ENCODE data around the gene EVA1A. TPM values are rescaled to one million over a fixed set of nuclear protein-coding genes. Genes with fewer than 3 reads are reported as not detected.
"Not testable (repeated sequence)": the region's sequence is repeated elsewhere in the genome, so short reads cannot be mapped to it uniquely, and the experiment has no call there.

EVA1A gene
- polyA plus RNA-seq, 1 donor, result 5.0 TPM

DNA sequence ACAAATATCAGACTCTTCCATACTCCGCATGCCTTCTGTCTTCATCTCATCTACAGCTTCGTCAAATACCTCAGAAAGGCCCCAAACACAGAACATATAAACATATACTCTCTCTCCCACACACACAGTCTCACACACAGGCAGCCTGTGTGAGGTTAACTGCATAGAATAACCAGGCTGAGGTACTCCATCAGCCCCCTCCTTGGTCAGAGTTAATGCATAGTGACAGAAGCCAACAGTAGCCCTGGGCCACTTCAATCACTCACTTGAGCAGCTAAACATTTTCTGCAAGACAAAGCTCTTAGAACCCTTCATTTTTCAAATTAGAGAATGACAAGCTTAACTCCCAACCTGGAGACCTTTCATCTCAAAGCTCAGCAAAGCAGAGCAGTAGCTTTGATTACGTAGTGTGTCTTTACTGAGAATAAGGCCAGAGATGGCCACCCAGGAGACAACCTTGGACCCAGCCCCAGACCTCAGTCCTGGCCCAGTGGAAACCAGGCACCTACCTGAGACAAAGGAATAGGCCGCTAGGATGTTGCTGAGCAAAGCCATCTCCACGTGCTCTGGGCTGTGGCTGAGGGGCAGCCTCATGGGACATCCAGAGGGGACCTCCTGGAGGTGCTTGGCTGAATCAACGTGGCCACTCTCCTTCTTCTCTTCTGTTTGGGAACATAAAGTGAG lies 43.0 kb downstream of the EVA1A start:
- DNase-seq (ENCODE audit: low read depth), result no peak

DNA sequence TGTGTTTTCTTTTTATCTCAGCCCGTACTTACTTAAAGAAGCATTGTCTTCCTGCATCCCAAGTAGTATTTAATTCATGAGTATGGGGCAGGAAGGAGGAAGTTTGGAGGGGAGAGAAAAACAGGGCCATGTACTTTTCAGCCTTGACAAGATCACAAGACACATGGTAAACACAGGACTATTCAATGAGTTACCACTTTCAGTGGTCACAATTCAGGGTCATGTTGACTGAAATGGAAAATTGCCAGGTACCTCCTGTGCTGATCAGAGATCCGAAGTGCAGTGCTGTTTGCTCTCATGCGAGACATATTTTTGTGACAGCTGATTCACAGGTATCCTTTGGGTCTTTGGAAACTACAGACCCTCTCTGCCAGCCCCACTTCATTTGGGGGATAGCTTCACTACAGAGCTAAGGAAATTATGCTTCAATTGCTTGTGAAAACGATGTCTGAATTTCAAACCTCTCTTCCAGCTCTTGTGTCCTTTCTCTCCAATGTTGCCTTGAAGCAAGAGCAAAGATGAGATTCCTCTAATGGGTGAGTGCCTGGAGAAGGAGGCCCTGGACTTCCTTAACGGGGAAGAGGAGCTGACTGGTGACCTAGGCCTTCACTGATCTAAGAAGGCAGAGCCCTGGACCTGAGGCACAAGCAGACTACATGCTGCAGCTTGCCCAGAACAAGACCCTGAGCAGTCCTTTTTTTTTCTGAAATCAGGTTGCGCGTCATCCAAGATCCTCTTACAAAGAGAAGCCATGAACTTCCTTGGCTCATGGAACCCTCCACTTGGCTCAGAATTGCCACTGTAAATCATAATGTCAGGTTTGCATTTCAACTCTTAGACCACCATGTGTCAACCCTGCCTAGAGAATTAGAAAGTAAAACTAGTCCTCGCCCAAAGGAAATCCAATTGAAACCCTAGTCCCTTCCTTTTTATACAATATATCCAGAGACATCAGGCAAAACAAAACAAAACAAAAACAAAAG lies 44.1 kb downstream of the EVA1A start:
- DNase-seq (ENCODE audit: low read depth), result no peak

DNA sequence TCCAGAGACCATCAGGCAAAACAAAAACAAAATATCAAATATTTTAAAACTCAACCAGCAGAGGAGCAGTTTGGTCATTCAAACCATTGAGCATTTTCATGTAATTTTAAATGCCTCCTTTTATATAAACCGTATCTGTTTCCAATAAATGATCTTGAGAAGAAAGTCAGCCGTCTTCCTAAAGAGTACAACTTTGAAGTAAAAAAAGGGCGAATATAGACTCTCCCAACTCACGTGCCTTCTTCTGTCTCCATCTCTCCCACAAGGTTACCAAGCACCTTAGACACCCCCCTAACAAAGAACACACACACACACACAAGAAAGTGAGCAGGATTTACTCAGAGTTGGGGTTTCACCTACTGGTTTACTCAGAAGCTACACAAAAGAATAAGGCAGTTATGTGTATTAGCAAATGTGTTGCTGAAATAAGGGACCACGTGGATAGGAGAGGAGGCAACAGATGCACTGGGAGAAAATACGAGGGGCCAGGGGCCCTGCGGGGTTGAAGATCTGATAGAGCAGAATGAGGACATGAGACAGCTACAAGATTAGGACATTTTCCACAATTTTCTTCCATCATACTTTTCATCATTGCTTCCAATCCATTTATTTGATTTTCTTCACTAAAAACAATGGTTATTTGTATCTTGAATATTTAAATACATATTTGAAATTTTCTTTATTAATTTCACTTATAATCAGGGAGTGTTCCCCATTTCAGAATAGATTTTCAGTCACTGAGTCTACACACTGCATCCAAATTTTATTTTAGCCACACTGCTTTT lies 45.0 kb downstream of the EVA1A start:
- DNase-seq (ENCODE audit: low read depth), result no peak

DNA sequence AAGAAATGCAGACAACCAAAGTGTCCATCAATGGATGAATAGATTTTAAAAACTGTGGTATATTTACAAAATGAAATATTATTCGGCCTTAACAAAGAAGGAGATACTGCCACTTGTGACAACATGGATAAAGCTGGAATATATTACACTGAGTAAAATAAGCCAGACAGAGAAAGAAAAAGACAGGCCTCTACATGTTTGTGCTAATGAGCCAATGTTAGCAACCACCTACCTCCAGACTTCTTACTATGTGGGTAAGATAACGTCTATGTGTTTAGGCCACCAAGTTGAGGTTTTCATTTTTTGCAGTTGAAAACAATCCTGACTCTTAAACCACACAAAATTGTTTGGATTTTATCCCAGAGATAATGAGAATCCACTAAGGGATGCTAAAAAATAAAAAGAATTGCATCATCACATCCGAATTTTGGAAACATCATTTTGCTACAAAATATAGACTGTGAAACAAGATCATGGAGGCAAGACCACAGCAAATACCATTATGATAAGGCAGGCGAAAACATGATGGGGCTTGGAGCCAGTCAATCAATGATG lies 47.0 kb downstream of the EVA1A start:
- no peak for DNase-seq (ENCODE audit: low read depth)

DNA sequence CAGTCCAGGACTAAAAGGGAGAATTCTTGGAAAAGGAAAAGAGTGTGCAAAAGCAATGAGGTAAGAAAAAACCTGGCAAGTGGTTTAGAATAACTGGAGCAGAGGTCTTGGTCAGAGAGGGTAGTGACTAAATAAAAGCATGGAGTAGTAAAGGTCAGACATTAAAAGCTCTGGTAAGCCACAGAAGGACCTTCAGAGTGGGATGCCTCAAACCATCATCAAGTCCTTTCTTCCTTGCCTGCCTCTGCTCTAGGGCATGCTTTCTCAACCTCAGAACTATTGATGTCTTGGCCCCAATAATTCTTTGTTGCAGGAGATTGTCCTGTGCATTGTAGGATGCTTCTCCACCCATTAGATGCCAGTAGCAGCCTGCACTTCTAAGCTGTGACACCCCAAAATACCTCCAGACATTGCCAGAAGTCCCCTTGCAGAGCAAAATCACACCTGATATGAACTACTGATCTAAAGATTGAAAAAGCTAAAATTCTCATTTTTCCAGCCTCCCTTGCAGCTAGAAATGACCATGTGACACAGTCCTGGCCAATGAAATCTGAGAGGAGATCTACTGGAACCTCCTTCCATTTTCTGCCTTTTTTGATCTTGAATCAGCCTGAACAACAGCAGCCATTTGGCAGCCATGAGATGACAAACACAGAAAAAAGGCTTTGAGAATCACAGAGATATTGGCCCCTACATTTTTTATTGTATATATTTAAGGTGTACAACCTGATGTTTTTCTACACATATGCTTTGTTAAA lies 48.1 kb downstream of the EVA1A start:
- no peak for DNase-seq (ENCODE audit: low read depth)

DNA sequence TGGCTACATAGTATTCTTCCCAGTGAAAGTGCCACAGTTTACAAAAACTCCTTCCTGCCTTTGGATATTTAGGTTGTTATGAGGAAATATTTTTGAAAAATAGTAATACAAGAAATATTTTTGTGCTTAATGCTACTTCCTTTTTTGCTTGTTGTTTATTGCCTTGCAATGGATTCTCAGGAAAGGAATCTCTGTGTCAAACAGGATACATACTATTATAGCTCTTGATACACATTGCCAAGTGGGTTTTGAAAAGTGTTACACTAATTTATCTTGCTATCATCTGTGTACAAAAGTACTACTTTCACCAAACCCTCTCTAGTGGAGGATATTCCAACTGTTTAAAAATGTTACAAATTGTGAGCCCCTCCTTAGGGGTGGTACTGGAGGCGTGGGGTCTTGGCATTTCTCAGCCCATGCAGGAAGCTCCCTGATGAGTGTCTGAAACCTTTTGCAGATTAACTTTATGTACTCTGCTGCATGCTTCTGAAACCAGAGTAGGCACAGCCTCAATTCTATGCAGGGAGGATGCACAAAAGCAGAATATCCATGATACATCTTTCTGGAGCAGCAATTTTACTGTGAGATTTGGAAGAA lies 54.5 kb downstream of the EVA1A start:
- no peak for DNase-seq (ENCODE audit: low read depth)

DNA sequence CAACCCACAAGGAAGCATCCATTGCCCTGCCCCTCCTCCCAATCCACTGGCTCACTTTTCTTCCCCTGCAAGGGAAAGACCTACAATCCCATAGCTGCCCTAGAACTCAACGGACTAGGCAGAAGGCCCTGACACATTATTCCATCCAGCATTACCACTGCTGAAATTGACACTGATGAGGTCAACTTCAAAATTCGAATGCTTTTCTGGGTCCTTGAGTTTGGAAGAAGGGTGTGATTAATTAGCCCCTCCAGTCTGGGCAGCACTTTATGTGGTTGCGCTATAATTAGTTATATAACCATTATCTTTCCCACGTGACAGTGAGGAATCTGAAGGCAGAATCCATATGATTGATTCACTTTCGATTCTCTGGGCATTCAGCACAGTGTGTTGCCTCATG lies 55.7 kb downstream of the EVA1A start:
- no peak for DNase-seq (ENCODE audit: low read depth)

DNA sequence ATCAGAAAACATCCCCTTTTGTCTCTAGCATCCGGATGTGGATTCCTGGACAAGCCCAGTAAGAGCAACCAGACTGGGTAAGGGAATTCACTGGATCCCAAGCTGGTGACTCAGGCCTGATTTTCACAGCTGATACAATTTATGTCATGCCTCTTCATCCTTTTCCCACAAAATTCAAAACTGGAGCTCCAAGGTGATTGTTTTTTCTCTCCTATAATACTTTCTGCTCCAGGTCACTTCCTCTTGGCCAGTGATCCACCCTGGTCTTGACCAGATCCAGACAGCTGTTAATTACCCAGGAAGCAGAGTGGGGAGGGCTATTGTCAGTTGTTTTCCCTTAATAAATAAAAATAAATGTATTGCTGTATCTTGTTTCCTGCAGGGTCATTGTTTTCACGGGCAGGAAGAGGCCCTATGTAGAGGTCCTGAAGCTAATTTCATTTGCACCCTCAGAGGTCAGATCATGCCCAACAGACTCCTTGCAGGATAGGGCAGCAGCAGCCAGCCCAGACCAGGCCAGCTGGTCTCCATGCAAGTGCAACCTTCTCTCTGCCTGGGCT lies 57.6 kb downstream of the EVA1A start:
- no peak for DNase-seq (ENCODE audit: low read depth)

DNA sequence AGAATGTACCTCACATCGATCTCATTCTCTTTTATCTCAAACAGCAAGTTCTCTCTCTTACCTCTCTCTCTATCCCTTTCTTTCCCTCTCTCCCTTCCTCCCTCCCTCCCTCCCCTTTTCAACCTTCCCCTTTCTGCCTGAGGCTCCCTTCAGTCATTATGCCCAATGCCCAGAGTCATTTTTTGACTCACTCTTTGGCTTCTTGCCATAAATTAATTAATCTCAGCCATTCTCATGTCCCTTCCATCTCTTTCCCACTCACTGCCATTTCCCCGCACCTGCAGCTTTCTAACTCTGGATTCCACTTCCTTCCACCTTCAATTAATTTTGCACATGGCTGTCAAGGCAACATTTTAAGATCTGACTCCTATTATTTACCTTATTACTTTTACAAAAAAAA lies 60.1 kb downstream of the EVA1A start:
- no peak for DNase-seq (ENCODE audit: low read depth)

DNA sequence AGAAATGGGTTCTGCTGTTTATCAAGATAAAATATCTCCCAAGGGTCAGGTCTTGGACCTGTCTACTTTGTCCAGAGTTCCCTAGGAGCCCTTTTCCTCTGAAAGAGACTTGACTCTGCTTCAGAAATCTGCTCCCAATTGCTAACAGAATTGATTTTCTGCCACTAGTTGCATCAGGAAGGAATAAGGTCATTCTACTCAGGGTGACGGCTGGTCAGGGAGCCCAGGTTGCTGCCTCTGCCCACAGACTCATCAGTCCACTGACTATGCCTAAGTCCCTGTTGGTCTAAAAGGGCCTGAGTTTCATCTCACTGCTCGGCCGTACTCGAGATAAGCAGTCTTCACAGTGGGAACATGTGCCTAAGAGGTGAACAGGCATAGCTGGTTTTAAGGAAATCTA lies 61.2 kb downstream of the EVA1A start:
- no peak for DNase-seq (ENCODE audit: low read depth)

DNA sequence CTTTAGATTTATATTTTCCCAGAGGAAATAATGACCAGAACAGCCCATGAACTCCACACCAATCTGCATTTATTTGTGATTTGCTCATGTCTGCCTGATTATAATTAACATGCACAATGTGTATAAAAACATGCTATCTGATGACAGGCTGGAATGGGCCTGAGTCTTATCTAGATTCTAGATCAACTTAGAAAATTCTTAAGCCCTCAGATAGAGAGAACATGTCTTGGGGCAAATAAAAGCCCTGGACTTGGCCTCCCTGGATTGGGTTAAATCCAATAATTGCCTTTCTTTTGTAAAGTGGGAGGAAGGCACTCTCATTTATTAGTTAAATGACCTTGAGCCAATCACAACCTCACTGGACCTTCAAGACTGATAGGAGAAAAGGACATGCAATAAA lies 61.8 kb downstream of the EVA1A start:
- no peak for DNase-seq (ENCODE audit: low read depth)

DNA sequence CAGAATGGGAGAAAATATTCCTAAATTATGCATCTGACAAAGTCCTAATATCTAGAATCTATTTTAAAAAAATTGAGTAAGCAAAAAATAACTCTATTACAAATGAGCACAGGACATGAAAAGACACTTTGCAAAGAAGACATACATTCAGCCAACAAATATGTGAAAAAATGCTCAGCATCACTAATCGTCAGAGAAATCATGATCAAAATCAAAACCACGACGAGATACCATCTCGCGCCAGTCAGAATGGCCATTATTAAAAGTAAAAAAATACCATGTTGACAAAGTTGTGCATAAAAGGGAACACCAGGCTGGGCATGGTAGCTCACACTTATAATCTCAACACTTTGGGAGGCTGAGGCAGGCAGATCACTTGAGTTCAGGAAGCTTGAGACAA lies 63.5 kb downstream of the EVA1A start:
- no peak for DNase-seq (ENCODE audit: low read depth)

DNA sequence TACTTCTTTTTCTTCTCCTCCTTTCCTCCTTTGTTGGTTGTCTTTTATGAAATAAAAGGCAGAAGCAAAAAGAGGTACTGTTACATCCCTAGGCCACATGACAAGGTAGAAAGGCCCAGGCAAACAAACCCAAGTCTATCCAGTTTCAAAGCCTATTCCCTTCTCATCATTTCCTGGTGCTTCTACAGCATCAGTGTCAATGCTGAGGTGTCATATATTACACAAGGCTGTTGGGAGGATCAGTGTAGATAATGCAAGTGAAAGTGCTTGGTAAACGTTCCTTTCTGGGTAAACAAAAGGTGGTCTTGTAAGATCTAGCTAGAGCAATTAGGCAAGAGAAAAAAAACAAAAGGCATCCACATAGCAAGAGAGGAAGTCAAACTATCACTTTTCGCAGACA lies 64.9 kb downstream of the EVA1A start:
- no peak for DNase-seq (ENCODE audit: low read depth)

DNA sequence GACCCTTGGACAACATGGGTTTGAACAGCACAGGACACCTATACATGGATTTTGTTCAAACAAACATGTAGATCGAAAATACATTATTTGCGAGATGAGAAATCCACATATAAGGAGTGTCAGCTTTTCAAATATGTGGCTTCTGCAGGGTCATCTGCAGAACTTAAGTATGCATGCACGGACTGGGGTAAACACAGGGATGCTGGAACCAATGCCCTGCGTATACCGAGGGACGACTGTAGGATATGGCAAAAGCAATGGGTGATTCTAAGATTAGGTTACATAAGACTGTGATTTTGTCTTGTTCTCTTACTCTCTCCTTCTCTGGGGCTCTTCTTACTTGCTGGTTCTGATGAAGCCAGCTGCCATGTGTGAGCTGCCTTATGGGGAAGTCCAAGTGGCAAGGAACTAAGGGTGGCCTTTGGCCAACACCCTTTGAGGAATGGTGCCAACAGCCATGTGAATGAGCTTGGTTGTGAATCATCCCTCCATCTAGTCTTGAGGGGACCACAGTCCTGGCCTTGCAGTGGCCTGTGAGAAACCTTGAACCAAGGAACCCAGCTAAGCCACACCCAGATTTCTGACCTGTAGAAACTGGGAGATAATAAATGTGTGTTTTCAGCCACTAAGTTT lies 66.5 kb downstream of the EVA1A start:
- no peak for DNase-seq (ENCODE audit: low read depth)

DNA sequence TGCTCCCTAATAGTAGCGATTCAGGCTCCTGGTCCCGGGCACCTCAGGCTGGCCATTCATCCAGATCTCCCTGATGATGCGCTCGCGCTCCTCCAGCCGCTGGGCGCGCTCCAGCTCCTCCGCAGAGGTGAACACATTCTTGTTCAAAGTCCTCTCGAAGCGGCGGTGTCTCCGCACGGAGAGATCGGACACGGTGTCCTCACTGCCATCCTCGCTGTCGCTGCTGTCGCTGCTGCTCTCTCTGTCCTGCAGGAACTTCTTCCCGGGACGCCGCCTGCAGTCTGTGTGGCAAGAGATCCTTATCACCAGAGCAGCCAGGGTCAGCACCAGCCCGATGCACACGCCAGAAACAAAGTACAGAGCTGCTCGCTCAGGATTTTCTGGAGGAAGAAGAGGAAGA lies 67.5 kb downstream of the EVA1A start:
- no peak for DNase-seq (ENCODE audit: low read depth)

DNA sequence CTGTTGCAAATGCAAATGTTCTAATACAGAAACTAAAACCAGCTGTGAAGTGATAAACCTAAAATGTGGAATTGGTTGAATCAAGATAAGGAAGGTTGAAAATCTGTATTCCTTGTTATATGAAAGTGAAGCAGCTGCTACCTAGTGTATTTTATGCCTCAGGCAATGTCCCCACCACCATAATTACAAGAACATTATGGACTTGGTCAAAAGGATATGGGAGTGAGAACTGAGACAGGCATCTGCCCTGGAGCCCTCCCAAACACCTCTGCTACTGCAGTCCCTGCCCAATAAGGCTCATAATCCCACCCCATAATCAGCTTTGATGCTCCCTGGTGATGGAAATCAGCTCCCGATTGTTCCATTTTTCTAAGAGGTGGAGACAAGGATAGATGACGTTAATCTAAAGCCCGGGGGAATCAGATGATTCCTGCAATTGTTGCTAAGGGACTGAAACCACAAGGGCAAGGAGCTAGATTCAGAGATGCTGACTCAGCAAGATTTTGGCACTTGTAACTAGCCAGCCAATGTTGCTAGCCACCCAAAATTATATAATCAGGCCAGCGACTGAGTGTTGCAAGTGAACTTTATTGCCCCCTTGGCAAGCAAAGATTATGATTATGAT lies 69.5 kb downstream of the EVA1A start:
- no peak for DNase-seq (ENCODE audit: low read depth)

DNA sequence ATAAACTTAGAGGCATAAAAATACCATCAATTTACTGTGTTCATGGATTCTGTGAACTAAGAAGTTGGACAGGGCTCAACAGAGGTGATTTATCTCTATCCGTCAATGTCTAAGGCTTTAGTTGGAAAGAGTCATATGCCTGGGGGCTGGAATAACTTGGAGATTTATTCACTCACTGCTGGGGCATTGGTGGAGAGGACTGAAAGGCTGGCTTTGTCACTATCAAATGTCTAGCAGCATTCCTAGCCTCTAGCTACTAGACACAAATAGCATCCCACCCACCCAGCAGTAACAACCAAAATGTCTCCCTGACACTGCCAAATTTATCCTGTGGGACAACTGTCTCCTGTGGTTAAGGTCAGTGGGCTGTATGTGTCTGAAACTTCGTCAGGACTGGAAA lies 71.0 kb downstream of the EVA1A start:
- DNase-seq (ENCODE audit: low read depth), result no peak

DNA sequence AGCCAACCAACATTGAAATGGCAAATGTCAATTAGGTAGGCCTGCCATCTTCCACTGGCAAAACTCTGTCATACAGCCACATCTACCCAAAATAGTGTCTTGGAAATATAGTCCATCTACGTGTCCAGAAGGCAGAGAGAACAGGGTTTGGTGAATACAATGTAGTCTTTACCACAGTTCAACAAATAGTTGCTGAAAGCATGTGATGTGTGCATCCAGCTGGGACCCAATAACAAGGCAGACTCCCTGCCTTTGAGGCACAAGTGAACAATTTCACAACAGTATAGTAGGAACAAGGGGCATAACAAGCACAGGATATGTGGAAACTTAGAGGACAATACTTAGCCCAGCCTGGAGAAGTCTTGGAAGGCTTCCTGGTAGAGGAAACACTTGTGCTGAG lies 72.6 kb downstream of the EVA1A start:
- DNase-seq (ENCODE audit: low read depth), result no peak

DNA sequence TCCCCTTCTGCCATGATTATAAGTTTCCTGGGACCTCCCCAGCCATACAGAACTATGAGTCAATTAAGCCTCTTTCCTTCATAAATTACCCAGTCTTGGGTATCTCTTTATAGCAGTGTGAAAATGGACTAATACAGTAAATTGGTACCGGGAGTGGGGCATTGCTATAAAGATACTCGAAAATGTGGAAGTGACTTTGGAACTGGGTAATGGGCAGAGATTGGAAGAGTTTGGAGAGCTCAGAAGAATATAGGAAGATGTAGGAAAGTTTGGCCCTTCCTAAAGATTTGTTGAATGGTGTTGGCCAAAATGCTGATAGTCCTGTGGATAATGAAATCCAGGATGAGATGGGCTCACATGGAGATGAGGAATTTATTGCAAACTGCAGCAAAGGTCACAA lies 74.0 kb downstream of the EVA1A start:
- not testable (repeated sequence) for DNase-seq (ENCODE audit: low read depth)

DNA sequence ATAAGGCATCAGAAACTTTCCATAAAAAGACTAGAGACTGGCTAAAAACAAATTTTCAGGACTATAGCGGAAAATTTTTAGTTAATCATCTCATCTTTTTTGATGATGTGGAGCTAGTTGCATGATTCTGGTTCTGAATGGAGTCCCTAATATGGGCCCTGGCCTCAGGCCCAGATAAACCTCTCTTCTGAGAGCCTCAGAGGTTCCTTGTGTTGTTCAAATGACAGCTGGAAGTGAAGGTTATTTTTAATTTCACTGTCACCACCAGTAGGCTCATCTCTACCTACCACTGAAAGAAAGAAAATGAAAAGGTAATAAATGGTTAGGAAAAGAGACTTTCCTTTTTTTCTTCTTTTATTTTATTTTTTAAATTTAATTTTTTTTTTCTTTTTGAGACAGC lies 75.9 kb downstream of the EVA1A start:
- DNase-seq (ENCODE audit: low read depth), result no peak

All from forelimb muscle (tissue), 1 donor.